Glomerular visceral epithelial cell (primary cell): ENCODE data around the gene ALPI.

Experiments
- DNase-seq: peaks from one replicate; pipeline ENCODE4 v3.0.0-alpha.2; 2016; ENCODE audit errors: extremely low spot score

The ALPI gene

DNA sequence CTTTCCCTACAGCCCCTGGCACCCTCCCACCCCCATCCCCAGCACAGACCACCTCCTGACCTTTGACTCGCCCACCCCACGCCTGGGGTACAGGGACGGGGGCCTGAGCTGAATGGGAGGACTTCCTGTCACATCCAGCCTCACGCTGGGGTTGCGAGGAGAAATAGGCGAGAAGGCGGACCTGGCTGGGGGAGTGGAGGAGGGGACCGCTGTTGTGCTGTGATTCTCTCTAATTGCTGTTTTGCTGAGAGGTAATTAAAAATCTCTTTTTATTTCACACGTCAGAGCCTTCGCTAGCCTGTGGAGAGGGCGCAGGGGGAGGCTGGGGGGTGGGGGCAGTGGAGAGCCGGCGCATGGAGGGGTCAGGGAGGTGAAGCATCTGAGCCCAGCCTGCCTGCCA lies 41.4 kb downstream of the ALPI start:
- DNase-seq, result no peak

GRCh38 chr2:232498452-232498851 lies 42.5 kb downstream of the ALPI start:
- DNase-seq, result no peak

DNA sequence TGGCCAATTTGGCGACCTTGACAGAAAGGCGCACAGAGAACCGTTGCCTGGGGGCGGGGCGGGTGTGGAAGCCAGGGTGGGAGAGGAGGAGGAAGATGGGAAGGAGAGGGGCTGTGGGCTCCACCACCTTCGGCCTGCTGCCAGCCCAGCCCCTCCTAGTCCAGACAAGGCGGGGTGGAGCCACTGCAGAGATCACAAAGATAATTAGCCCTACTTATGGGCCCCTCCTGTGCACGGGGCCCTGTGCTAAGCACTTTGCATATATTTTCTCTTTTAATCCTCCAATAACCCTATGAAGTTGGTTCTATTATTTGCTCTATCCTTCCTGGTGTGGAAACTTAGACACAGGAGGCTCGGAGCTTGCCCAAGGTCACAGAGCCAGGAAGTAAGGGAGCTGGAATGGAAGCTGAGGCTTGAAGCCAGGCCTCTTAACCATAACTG lies 45.4 kb downstream of the ALPI start:
- no peak for DNase-seq

DNA sequence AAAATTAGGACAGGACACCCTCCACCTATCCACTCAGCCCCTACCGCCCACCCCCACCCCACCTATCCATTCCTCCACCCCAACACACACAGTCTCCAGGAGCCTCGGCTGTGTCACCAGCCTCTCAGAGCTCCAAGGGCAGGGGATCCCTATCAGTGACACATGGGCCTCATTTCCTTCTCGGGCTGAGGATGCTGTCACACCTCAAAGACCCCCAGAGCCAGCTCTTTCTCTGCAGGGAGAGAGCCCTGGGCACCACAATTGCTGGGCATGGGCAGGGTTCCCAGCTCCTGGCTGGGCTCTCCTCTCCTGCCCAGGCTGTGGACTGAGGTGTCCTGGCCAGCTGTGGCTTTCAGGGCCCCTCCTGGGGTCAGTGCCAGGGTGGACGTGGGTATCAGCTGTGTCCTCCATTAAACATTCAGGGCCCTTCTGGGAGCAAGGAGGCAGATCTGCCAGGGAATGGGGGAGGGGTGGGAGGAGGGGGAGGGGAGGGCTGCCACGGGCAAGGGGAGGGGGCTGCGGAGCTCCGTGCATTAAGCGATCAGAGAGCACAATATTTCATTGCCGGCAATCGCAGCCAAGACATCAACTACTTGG lies 45.9 kb downstream of the ALPI start:
- no peak for DNase-seq

DNA sequence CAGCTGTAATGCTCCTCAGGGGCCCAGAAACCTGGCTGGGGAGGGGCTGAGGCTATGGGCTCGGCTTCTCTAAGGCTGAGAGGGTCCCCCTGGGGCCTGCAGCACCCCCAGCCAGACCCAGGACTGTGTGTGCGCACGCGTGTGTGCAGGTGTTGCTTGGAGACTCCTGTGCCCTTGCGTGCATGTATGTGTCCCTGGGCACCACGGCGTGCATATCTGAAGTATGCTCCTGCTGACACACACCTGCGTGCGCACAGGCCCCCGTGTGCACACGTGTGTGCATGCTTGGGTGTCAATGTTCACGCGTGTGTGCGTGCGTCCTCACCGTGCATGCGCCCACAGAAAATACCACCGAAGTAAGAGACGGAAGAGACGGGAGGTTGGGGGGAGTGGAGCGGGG lies 46.6 kb downstream of the ALPI start:
- no peak for DNase-seq

DNA sequence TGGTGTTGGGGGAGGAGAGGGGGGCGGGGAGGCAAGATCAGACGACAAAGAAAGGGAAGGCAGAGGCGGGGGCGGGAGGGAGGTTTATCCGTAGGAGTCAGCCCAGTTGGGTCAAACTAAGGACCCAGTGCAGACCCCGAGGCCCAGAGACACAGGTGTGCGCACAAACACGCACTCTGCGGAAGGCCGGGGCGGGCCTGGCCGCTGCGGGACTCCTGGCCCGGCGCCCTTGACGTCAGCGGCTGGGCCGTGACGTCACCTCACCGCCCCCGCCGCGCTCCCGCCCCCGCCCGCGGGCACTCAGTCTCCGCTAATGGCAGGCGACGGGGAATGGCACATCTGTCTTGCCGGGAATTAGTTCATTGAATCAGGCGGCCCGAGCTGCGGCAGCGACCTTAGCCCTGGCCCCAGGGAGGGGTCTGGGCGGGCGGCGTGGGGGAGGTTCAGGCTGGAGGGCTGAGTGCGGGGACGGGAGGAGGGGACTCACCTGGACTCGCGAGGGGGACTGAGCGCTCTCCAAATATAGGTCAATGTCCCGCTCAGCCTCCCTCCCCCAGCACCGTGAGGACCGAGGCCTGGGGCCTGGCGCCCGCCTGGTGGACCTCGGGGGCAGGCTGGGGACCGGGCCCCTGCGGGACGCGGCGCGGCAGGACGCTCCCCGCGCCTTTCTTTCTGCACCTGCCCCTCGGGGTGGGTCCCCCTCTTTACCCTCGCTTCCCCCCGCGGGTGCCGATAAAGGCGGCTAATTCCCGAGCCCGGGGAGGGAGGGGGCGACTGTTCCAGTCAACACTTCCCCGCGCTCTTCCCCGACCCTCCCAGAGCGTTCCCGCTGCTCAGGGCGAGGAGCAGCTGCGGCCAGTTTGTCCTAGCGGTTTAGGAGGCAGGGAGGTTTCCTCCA lies 47.2 kb downstream of the ALPI start:
- DNase-seq, result no peak

- no peak for DNase-seq
Measured at GRCh38 chr2:232503809-232504323, 47.9 kb downstream of the ALPI start.

GRCh38 chr2:232504438-232504837 lies 48.5 kb downstream of the ALPI start:
- DNase-seq, result no peak

GRCh38 chr2:232505856-232506255 lies 49.9 kb downstream of the ALPI start:
- no peak for DNase-seq

- no peak for DNase-seq
Measured at GRCh38 chr2:232506709-232507108, 50.8 kb downstream of the ALPI start.

GRCh38 chr2:232508251-232508650 lies 52.3 kb downstream of the ALPI start:
- no peak for DNase-seq
